Right lobe of liver (tissue), 6 donors: Measurements from ENCODE around the gene CLCA4. TPM values are rescaled to one million over a fixed set of nuclear protein-coding genes. Genes with fewer than 3 reads are reported as not detected.

Experiments used
- ATAC-seq, 4 donors: fragments of 200-7000 bp; cut with Tn5 transposase; one replicate each; pipeline ENCODE4 v1.9.1; 2020; ENCODE audit warnings: mild to moderate bottlenecking in 4 of 4, moderate library complexity in 4 of 4
- DNase-seq, 3 donors: peaks; one replicate each; pipeline ENCODE4 v3.0.0-alpha.2; 2020
- H3K27ac ChIP-seq, 3 donors: fragments of 200-600 bp; one replicate each; pipeline ENCODE4 v1.8.0; 2022
- H3K27me3 ChIP-seq, 2 donors: fragments of 200-600 bp; one replicate each; pipeline ENCODE4 v1.8.0; 2022
- H3K36me3 ChIP-seq, 4 donors: fragments of 200-600 bp; sonication (generic) in 1 of 4; one replicate each; pipeline versions ENCODE4 v1.5.1 to v1.8.0; 2017 to 2022; ENCODE audit warnings: control low read depth in 1 of 4
- H3K4me1 ChIP-seq, 4 donors: fragments of 200-600 bp; sonication (generic) in 1 of 4; one replicate each; pipeline versions ENCODE4 v1.5.1 to v1.8.0; 2017 to 2022; ENCODE audit warnings: control low read depth in 1 of 4
- H3K4me3 ChIP-seq, 3 donors: fragments of 200-600 bp; one replicate each; pipeline ENCODE4 v1.8.0; 2022
- H3K9me3 ChIP-seq, 4 donors: fragments of 200-600 bp; sonication (generic) in 1 of 4; one replicate each; pipeline versions ENCODE4 v1.5.1 to v1.8.0; 2017 to 2022; ENCODE audit warnings: control low read depth in 1 of 4
- POLR2A ChIP-seq: fragments of 450-650 bp; IDR thresholded peaks from one replicate; pipeline ENCODE4 v1.6.1; 2017; ENCODE audit warnings: antibody characterized with exemption, mild to moderate bottlenecking
- WGBS: methylation state at CpG from one replicate; pipeline ENCODE4 v1.1.6; 2018; ENCODE audit warnings: low coverage, low lambda C conversion rate; ENCODE audit not compliant: insufficient coverage; ENCODE audit errors: missing lambda C conversion rate; 5-methylcytosine and 5-hydroxymethylcytosine counted together
- intact Hi-C, 2 donors: fragments of 100-400 bp; cut with DNase I; formaldehyde crosslinking; loops; one replicate each; pipeline versions ENCODE4 v1.11.2 to v1.14.1; 2022
- total RNA-seq, 6 experiments: library from RNA; depleted of rRNA in 2 of 6; stranded (reverse); fragments of >200 nt in 2 of 6; fragmentation: NEBNext Ultra II Directional in 3 of 6; extraction: Animal tissue kit (Norgen Biotek cat#: 25700) in 3 of 6; gene quantifications; one replicate each; pipeline versions ENCODE4 v1.1.0 to v1.2.4, GENCODE V29; 2016 to 2023
- TF ChIP-seq, protein P1 (sequence below), 4 donors: fragments of 200-600 bp in 3 of 4; fragments of 450-650 bp in 1 of 4; IDR thresholded peaks; one replicate each; pipeline versions ENCODE4 v1.5.1 to v1.8.0; 2016 to 2022; ENCODE audit warnings: antibody characterized with exemption in 4 of 4, mild to moderate bottlenecking in 2 of 4
- donor health status: DM: no; HTN: yes; CAD: no.
- donor health status: DM: no; HTN: no; CAD: no.
- donor health status: DM: no; HTN: no; CAD: no.
- donor health status: DM: no; HTN: yes; CAD: no.
- donor health status: DM: no; HTN: yes; CAD: no.

The CLCA4 gene
- total RNA-seq, 6 experiments from 2014 or later = 0.07 TPM; not detected in 5

- WGBS = 81% methylated on average over 3 of the region's 3 CpGs
- Histone ChIP-seq H3K9me3 (no peaks in the 10 kb centered on the region), H3K36me3 (no peaks in the 10 kb centered on the region), H3K4me3 (no peak overlapping the region), H3K27me3 (no peaks in the 10 kb centered on the region), H3K27ac (no peak overlapping the region), H3K4me1 (no peaks in the 10 kb centered on the region)
- DNase-seq (no peak), ATAC-seq (no peak)
- TF ChIP-seq, protein P1, sequence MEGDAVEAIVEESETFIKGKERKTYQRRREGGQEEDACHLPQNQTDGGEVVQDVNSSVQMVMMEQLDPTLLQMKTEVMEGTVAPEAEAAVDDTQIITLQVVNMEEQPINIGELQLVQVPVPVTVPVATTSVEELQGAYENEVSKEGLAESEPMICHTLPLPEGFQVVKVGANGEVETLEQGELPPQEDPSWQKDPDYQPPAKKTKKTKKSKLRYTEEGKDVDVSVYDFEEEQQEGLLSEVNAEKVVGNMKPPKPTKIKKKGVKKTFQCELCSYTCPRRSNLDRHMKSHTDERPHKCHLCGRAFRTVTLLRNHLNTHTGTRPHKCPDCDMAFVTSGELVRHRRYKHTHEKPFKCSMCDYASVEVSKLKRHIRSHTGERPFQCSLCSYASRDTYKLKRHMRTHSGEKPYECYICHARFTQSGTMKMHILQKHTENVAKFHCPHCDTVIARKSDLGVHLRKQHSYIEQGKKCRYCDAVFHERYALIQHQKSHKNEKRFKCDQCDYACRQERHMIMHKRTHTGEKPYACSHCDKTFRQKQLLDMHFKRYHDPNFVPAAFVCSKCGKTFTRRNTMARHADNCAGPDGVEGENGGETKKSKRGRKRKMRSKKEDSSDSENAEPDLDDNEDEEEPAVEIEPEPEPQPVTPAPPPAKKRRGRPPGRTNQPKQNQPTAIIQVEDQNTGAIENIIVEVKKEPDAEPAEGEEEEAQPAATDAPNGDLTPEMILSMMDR (IDR thresholded peaks at IDR 0.05) = no peak
- TF ChIP-seq POLR2A = no peak
- intact Hi-C loops = no loop called here
These were observed 16.6 kb upstream of the CLCA4 start for GRCh38 chr1:86530211-86530845.

DNA sequence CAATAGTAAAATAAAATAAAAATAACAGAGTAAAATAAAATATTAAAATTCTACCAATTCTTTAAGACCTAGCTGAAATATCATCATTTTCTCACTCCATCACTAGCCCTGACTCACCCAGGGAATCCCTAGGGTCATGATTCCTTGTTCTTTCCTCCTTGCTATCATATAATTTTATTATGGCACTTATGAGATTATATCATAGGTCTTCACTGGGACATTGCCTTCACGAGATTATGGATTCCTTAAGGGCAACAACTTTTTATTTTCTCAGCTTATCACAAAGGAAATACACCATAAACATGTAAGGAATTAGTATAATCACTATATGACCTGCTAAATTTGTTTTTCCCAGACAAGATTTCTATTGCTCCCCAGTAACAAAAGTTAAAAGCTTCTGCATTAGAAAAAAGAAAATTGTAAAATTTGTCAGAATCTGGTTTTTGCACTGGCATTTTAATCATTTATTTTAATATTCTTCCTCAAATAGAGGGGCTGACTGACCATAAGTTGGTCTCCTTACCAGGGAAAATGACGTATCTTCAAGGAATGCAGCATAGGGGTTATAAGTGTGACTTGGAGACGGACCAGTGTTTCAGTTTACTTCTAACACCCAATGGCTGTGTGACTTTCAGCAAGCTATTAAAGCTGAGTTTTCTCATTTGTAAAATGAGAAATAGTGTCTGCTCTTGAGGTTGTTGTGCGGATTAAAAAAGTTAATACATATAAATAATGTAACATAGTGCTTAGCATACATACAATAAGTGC is 8.8 kb upstream of the CLCA4 start:
- ATAC-seq = no peak
- Histone ChIP-seq H3K4me1 (no peaks in the 10 kb centered on the region), H3K27ac (no peak overlapping the region), H3K27me3 (no peaks in the 10 kb centered on the region), H3K9me3 (no peaks in the 10 kb centered on the region), H3K36me3 (no peaks in the 10 kb centered on the region), H3K4me3 (no peak overlapping the region)
- DNase-seq = no peak
- intact Hi-C loops = no loop called here
- TF ChIP-seq, protein P1 (IDR thresholded peaks at IDR 0.05) = no peak
- no peak for TF ChIP-seq POLR2A
- 46% methylated on average over 4 of the region's 4 CpGs for WGBS

- ATAC-seq = no peak
- H3K4me1 ChIP-seq = no peaks in the 10 kb centered on the region
- WGBS = 56% methylated on average over 5 of the region's 5 CpGs
- H3K27me3 ChIP-seq = no peaks in the 10 kb centered on the region
- H3K9me3 ChIP-seq = no peaks in the 10 kb centered on the region
- H3K27ac ChIP-seq = no peak overlapping the region
- H3K36me3 ChIP-seq = no peaks in the 10 kb centered on the region
- intact Hi-C loops = no loop called here
- TF ChIP-seq, protein P1 (IDR thresholded peaks at IDR 0.05) = no peak
- no peak for TF ChIP-seq POLR2A
- no peak for DNase-seq
- H3K4me3 ChIP-seq = no peak overlapping the region
These were observed 8.1 kb upstream of the CLCA4 start for GRCh38 chr1:86538775-86539174.

GRCh38 chr1:86541859-86542258 is 5.0 kb upstream of the CLCA4 start:
- no peak overlapping the region for H3K27ac ChIP-seq
- no peaks in the 10 kb centered on the region for H3K9me3 ChIP-seq
- TF ChIP-seq POLR2A = no peak
- TF ChIP-seq, protein P1 (IDR thresholded peaks at IDR 0.05) = no peak
- no peaks in the 10 kb centered on the region for H3K4me1 ChIP-seq
- ATAC-seq (no peak), DNase-seq (no peak)
- H3K36me3 ChIP-seq = no peaks in the 10 kb centered on the region
- no peak overlapping the region for H3K4me3 ChIP-seq
- WGBS = 20% methylated on average over 1 of the region's 2 CpGs
- no peaks in the 10 kb centered on the region for H3K27me3 ChIP-seq
- intact Hi-C loops = no loop called here
